ENCODE results near the gene SLC43A2. TPM values are rescaled to one million over a fixed set of nuclear protein-coding genes. Genes with fewer than 3 reads are reported as not detected.

The SLC43A2 gene
- total RNA-seq, 4 donors from 2014 or later: 3.6 to 15.6 (median 6.8) TPM

DNA sequence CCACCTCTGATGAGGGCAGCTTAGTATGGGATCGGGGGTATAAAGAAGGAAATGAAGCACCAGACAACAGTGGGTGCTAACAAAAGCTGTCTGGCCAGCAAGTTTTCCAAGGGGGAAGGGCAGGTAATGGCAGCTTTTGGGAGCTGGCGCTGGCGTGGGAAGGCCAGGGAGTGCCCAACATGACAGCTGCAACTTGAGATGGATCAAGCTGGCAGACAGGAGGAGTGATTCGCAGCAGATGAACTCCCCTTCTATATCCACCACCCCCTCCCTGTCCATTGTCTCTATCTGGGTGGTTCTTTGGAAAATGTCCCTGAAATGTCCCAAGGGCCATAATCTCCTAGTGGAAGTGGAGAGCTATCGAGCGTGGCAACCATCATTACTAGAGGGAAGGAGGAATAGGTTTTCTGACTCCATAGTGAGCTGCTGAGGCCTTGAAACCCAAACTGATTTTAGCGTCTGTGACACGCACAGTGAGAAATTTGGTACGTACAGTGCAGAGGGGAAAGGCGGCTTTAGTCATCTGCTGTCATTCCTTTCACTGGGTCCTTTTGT lies 107.5 kb downstream of the SLC43A2 start:
- Histone ChIP-seq H3K9me3 (no peaks in the 10 kb centered on the region), H3K36me3 (no peaks in the 10 kb centered on the region), H3K4me1 (peaks cover 0 to 6% of the 10 kb centered on the region in 2 donors), H3K4me3 (no peak overlapping the region), H3K27me3 (no peaks in the 10 kb centered on the region), H3K27ac (no peak overlapping the region)
- DNase-seq: no peak
- intact Hi-C loops (cut with DNase I; ENCODE audit: low total_unique reads): no loop called here
- TF ChIP-seq, protein P1, sequence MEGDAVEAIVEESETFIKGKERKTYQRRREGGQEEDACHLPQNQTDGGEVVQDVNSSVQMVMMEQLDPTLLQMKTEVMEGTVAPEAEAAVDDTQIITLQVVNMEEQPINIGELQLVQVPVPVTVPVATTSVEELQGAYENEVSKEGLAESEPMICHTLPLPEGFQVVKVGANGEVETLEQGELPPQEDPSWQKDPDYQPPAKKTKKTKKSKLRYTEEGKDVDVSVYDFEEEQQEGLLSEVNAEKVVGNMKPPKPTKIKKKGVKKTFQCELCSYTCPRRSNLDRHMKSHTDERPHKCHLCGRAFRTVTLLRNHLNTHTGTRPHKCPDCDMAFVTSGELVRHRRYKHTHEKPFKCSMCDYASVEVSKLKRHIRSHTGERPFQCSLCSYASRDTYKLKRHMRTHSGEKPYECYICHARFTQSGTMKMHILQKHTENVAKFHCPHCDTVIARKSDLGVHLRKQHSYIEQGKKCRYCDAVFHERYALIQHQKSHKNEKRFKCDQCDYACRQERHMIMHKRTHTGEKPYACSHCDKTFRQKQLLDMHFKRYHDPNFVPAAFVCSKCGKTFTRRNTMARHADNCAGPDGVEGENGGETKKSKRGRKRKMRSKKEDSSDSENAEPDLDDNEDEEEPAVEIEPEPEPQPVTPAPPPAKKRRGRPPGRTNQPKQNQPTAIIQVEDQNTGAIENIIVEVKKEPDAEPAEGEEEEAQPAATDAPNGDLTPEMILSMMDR (IDR thresholded peaks at IDR 0.05): no peak
- no peak for TF ChIP-seq POLR2A (IDR thresholded peaks at IDR 0.05)

DNA sequence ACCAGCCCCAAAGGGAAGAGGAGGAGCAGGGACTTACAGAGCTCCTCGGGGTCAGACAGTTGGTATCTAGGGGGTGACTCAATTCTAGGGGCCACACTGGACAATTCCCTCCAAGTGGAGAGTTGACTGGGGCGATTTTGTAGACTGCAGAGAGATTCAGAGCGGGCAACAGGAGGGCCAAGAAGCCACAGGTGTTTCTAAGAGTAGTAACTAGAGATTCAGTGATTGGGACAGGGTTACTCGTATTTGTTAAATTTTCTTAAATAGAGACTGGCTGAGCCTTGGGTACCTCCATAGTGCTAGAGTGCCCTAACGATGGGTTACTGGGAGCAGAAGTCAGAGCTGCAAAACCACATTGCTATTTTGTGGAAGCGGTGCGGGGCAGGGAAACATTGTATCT lies 109.0 kb downstream of the SLC43A2 start:
- no peak overlapping the region for H3K4me3 ChIP-seq
- peaks cover 0 to 6% of the 10 kb centered on the region in 2 donors for H3K4me1 ChIP-seq
- no peaks in the 10 kb centered on the region for H3K9me3 ChIP-seq
- H3K27ac ChIP-seq: no peak overlapping the region
- intact Hi-C loops (cut with DNase I; ENCODE audit: low total_unique reads): loop anchor here (10.0 kb wide), 2 partner anchors 155 to 245 kb away; partner anchors contain the start of genes BHLHA9 and TRARG1
- no peaks in the 10 kb centered on the region for H3K36me3 ChIP-seq
- TF ChIP-seq, protein P1 (IDR thresholded peaks at IDR 0.05): no peak
- TF ChIP-seq POLR2A (IDR thresholded peaks at IDR 0.05): no peak
- no peak for DNase-seq
- no peaks in the 10 kb centered on the region for H3K27me3 ChIP-seq

Small RNA genes within 50 kb of the gene (small RNA-seq; reads per million reads assigned to genes)
- not detected for gene RN7SL105P

Other genes starting within 250 kb of the SLC43A2 start
- 100 to 1,000 TPM; 390 to 894 (median 580) TPM for gene YWHAE, start 228.6 kb downstream of the SLC43A2 start, total RNA-seq
- gene CRK, start 172.6 kb downstream of the SLC43A2 start, total RNA-seq: 100 to 1,000 TPM in 1 of 4 donors, 10 to 100 TPM in 3; 34.6 to 118 (median 57.3) TPM
- 100 to 1,000 TPM in 2 of 4 donors, 10 to 100 TPM in 2; 89.1 to 276 (median 116) TPM for gene MYO1C, start 136.1 kb downstream of the SLC43A2 start, total RNA-seq
- 10 to 100 TPM; 14.1 to 49.3 (median 31.4) TPM for gene INPP5K, start 112.2 kb downstream of the SLC43A2 start, total RNA-seq
- gene PITPNA, start 66.0 kb downstream of the SLC43A2 start, total RNA-seq: 10 to 100 TPM; 18.5 to 83.6 (median 24.2) TPM
- 10 to 100 TPM in 2 of 4 donors, 1 to 10 TPM in 2; 4.4 to 33.2 (median 14.2) TPM for gene SCARF1, start 16.9 kb upstream of the SLC43A2 start, total RNA-seq
- 10 to 100 TPM in 2 of 4 donors, 1 to 10 TPM in 2; 1.5 to 13.3 (median 8.5) TPM for gene RILP, start 21.0 kb upstream of the SLC43A2 start, total RNA-seq
- gene PRPF8, start 56.0 kb upstream of the SLC43A2 start, total RNA-seq: 100 to 1,000 TPM; 123 to 413 (median 243) TPM
- gene TLCD2, start 81.5 kb upstream of the SLC43A2 start, total RNA-seq: 1 to 10 TPM in 3 of 4 donors, under 1 TPM in 1; 0.88 to 8.0 (median 5.4) TPM
- 10 to 100 TPM; 23.6 to 40.7 (median 29.9) TPM for gene WDR81, start 95.9 kb upstream of the SLC43A2 start, total RNA-seq
- gene SERPINF2, start 114.0 kb upstream of the SLC43A2 start, total RNA-seq: 10 to 100 TPM in 2 of 4 donors, 1 to 10 TPM in 1, under 1 TPM in 1; 0.83 to 21.5 (median 10.0) TPM
- 100 to 1,000 TPM; 217 to 567 (median 435) TPM for gene SERPINF1, start 133.2 kb upstream of the SLC43A2 start, total RNA-seq
- 100 to 1,000 TPM in 1 of 4 donors, 10 to 100 TPM in 3; 19.1 to 101 (median 30.5) TPM for gene SMYD4, start 201.1 kb upstream of the SLC43A2 start, total RNA-seq
- gene RPA1, start 201.2 kb upstream of the SLC43A2 start, total RNA-seq: 100 to 1,000 TPM in 1 of 4 donors, 10 to 100 TPM in 3; 15.9 to 108 (median 41.5) TPM